GM12864 (cell line): ENCODE data around the gene MYL2.

Experiments
- DNase-seq: peaks from one replicate; pipeline ENCODE4 v3.0.0-alpha.2; 2011; ENCODE audit warnings: low read depth
- H3K4me3 ChIP-seq: 2 replicates; pipeline ENCODE4 v1.5.1; 2011; ENCODE audit warnings: mild to moderate bottlenecking, low read depth, low read length, control low read depth
- TF ChIP-seq, protein P1 (sequence below): IDR thresholded peaks from 2 replicates; pipeline ENCODE4 v1.5.1; 2011; ENCODE audit warnings: low read depth, mild to moderate bottlenecking, moderate library complexity, low read length, control low read depth, inconsistent platforms; ENCODE audit errors: missing control alignments

Gene MYL2

DNA sequence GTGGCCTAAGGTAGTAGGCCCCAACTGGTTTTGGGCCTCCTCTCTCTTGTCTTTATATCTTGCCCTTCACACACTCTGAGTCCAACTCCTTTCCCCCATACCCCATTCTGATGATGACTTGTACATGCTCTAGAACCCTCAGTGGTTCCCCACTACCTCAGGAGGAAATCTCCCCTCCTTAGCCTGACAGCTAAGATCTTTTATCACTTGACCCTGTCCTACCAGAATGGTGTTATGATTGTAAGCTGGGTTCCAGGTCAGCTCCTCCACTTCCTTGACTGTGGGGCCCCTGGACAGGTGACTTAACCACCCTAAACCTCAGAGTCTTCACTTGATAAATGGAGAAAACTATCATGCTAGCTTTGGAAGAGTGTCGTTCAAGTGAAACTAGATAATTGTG, 9.4 kb upstream of the MYL2 start:
- TF ChIP-seq, protein P1, sequence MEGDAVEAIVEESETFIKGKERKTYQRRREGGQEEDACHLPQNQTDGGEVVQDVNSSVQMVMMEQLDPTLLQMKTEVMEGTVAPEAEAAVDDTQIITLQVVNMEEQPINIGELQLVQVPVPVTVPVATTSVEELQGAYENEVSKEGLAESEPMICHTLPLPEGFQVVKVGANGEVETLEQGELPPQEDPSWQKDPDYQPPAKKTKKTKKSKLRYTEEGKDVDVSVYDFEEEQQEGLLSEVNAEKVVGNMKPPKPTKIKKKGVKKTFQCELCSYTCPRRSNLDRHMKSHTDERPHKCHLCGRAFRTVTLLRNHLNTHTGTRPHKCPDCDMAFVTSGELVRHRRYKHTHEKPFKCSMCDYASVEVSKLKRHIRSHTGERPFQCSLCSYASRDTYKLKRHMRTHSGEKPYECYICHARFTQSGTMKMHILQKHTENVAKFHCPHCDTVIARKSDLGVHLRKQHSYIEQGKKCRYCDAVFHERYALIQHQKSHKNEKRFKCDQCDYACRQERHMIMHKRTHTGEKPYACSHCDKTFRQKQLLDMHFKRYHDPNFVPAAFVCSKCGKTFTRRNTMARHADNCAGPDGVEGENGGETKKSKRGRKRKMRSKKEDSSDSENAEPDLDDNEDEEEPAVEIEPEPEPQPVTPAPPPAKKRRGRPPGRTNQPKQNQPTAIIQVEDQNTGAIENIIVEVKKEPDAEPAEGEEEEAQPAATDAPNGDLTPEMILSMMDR = no peak
- DNase-seq = no peak
- no peak overlapping the region for H3K4me3 ChIP-seq

DNA sequence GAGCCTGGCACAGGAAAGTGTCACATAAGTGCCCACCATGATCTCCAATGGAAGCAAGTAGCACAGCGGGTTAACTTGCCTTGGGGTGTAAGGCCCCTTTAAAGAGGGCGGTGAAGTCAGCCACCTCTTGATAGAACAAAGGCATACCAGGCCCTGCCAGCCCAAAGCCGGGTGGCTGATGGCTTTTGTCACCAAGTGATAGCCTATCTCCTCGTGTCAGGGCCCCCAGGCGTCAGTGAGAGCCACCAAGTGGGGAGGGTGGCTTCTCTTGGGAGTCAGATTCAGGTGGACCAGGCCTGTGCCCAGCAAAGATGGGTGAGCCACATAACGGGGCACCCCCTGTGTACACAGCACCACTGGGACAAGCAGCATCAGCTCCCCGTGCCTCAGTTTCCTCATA, 8.3 kb upstream of the MYL2 start:
- TF ChIP-seq, protein P1 = no peak

DNA sequence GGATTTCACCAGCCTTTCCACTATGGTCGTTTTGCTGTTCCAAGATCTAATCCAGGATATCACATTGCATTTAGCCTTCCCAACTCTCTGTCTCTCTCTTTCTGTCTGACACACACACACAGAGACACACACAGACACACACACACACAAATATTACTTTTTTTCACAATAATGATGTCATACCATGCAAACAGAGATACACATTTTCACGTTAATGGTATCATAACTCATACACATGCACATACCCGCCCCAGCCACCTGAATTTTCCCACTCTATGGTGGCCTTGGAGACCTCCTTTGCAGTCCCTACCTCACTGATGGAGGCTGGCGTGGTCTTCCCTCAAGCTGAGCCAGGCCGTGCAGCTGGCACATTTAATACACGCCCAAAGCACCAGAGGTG, 7.2 kb upstream of the MYL2 start:
- H3K4me3 ChIP-seq = no peak overlapping the region
- TF ChIP-seq, protein P1 = no peak
- DNase-seq = no peak

More for the DNA sequence above, 8.3 kb upstream of the MYL2 start:
- H3K4me3 ChIP-seq = no peak overlapping the region
- DNase-seq = no peak

DNA sequence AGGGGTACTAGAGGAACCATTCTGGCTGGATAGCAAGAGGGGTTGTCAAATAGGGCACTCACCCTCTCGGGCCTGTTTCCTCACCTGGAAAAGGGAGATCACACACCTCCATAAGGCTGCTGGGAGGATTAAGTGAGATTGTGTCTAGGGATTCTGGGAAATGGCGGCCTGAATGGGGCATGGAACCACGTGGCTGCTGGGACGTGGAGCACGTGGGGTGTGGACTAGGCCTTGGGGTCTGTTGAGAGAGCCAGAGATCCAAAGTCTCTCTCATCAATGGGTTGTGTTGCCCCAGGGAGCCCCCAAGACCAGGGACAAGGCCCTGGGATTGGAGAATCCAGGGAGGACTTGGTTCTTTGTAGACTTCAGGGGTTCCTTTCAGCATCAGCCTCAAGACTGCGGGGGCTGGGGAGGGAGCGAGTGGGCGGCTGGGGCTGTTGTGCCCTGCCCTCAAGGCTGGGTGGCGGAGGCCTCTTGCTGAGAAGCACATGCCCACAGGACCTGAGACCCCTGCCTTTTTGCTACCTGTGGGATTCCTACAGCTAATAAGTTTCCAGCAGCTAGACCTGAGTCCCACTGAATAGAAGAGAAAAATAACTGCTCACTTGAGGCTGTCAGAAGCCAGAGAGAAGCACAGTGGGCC, 3.4 kb upstream of the MYL2 start:
- TF ChIP-seq, protein P1 = no peak
- no peak for DNase-seq
- no peak overlapping the region for H3K4me3 ChIP-seq

DNA sequence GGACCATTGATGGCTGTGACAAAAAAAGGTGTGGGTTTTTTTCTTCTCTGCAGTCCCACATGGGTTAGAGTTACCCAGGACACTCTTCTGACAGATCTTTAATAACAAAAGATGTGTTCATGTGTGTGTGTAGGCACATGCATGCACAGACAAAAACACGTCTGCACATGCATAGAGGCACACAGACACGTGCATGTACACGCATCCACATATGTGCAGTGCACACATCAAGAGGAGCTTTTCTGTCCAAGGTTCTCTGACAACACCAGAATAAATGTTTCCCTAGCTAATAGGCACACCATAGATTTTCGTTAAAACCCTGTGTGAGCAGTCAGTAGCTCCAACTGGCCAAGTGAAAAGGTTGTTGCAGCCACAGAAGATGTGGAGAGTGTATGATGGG, 2.8 kb upstream of the MYL2 start:
- DNase-seq = no peak
- no peak overlapping the region for H3K4me3 ChIP-seq
- TF ChIP-seq, protein P1 = no peak

DNA sequence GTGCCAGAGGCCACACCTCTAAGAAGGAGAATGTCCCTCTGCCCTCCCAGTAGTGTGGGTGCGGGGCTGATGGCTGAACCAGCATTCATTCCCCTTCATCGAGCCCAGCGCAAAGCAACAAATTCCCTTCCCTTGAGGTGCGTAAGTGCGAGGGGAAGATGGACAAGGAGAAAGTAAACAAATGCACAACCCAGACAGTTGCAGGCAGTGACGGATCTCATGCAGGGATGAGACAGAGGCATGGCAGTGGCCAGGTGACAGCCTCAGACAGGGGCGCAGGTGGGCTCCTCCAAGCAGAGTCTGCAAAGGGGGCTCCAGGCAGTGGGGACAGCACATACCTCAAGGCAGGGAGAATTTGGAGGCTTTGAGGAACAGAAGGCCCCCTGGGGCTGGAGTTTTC, 2.3 kb upstream of the MYL2 start:
- no peak overlapping the region for H3K4me3 ChIP-seq
- no peak for DNase-seq
- TF ChIP-seq, protein P1 = no peak

DNA sequence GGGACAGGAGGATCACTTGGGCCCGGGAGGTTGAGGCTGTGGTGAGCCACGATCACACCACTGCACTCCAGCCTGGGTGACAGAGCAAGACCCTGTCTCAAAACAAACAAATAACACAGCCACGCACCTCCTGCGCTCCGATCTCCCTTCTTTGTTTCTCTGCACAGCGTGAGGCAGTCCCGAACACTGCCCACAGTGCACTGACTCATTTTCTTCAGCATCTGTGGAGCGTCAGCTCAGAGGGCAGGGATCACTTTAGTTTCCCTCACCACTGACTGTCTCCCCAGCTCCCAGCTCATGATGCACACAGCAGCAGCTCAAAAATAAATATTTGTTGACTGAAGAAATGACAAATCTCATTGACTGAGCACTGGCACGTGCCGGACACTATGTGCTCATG, 883 bp upstream of the MYL2 start:
- TF ChIP-seq, protein P1 = no peak
- no peak for DNase-seq

More for the DNA sequence above, 883 bp upstream of the MYL2 start:
- no peak overlapping the region for H3K4me3 ChIP-seq
